Neural progenitor cell (in vitro differentiated cells): ENCODE data around the gene TSHB. TPM values are rescaled to one million over a fixed set of nuclear protein-coding genes. Genes with fewer than 3 reads are reported as not detected.

Source experiments
- DNase-seq: peaks from one replicate; pipeline ENCODE4 v3.0.0-alpha.2; 2016; ENCODE audit warnings: low spot score
- H2AFZ ChIP-seq: fragments of 200-600 bp; sonication (generic); replicated peaks from 2 replicates; pipeline ENCODE4 v1.6.1; 2016; ENCODE audit warnings: antibody characterized with exemption
- H3F3A ChIP-seq: fragments of 200-600 bp; sonication (generic); 2 replicates; pipeline ENCODE4 v1.6.1; 2016; ENCODE audit warnings: antibody characterized with exemption, low read depth
- H3K27ac ChIP-seq: fragments of 200-600 bp; sonication (generic); 2 replicates; pipeline ENCODE4 v1.5.1; 2016; ENCODE audit warnings: mild to moderate bottlenecking
- H3K27me3 ChIP-seq: fragments of 200-600 bp; sonication (generic); 2 replicates; pipeline ENCODE4 v1.6.1; 2016; ENCODE audit warnings: mild to moderate bottlenecking, moderate library complexity
- H3K36me3 ChIP-seq: fragments of 200-600 bp; sonication (generic); 2 replicates; pipeline ENCODE4 v1.5.1; 2016
- H3K4me1 ChIP-seq: fragments of 200-600 bp; sonication (generic); 2 replicates; pipeline ENCODE4 v1.6.1; 2016; ENCODE audit warnings: mixed run types
- H3K4me2 ChIP-seq: fragments of 200-600 bp; sonication (generic); 2 replicates; pipeline ENCODE4 v1.6.1; 2016
- H3K4me3 ChIP-seq: fragments of 200-600 bp; sonication (generic); 2 replicates; pipeline ENCODE4 v1.5.1; 2016
- H3K79me2 ChIP-seq: fragments of 200-600 bp; sonication (generic); 2 replicates; pipeline ENCODE4 v1.6.1; 2016; ENCODE audit warnings: low read depth
- H3K9ac ChIP-seq: fragments of 200-600 bp; sonication (generic); 2 replicates; pipeline ENCODE4 v1.6.1; 2016
- H3K9me3 ChIP-seq: fragments of 200-600 bp; sonication (generic); 2 replicates; pipeline ENCODE4 v1.5.1; 2016; ENCODE audit warnings: low read depth
- H4K20me1 ChIP-seq: fragments of 200-600 bp; sonication (generic); 2 replicates; pipeline ENCODE4 v1.6.1; 2016; ENCODE audit warnings: low read depth
- H3K27ac Mint-ChIP-seq: 3 replicates; pipeline ENCODE4 v1.8.0; 2021; ENCODE audit warnings: mixed read lengths
- H3K27me3 Mint-ChIP-seq: 2 replicates; pipeline ENCODE4 v1.8.0; 2022; ENCODE audit warnings: low read depth, mild to moderate bottlenecking, inconsistent platforms, moderate library complexity, mixed read lengths; ENCODE audit not compliant: insufficient read depth
- H3K36me3 Mint-ChIP-seq: 3 replicates; pipeline ENCODE4 v1.8.0; 2021; ENCODE audit warnings: mixed read lengths
- H3K4me1 Mint-ChIP-seq: 3 replicates; pipeline ENCODE4 v1.8.0; 2021; ENCODE audit warnings: mixed read lengths
- H3K4me3 Mint-ChIP-seq: 3 replicates; pipeline ENCODE4 v1.8.0; 2021; ENCODE audit warnings: mild to moderate bottlenecking, moderate library complexity, mixed read lengths
- H3K9me3 Mint-ChIP-seq: 3 replicates; pipeline ENCODE4 v1.8.0; 2020; ENCODE audit warnings: mixed read lengths
- CTCF ChIP-seq: fragments of 200-600 bp; sonication (generic); IDR thresholded peaks from 2 replicates; pipeline ENCODE4 v1.5.1; 2017; ENCODE audit warnings: antibody characterized with exemption, mild to moderate bottlenecking
- EZH2 ChIP-seq: fragments of 200-600 bp; sonication (generic); IDR thresholded peaks from 2 replicates; pipeline ENCODE4 v1.6.1; 2017; ENCODE audit warnings: antibody characterized with exemption, mild to moderate bottlenecking, moderate library complexity
- EZH2phosphoT487 ChIP-seq: fragments of 200-600 bp; sonication (generic); IDR thresholded peaks from 2 replicates; pipeline ENCODE4 v1.6.1; 2017; ENCODE audit warnings: antibody characterized with exemption
- total RNA-seq: library from RNA; depleted of rRNA; stranded (reverse); fragments of >200 nt; gene quantifications from 2 replicates; pipeline ENCODE4 v1.2.3, GENCODE V29; 2015; ENCODE audit warnings: low replicate concordance

The TSHB gene
- total RNA-seq, 1 donor from 2014 or later: not detected

GRCh38 chr1:115074839-115075534 lies 45.4 kb downstream of the TSHB start:
- Mint-ChIP-seq H3K36me3 (no peaks in the 10 kb centered on the region), H3K27ac (no peak overlapping the region), H3K27me3 (no peaks in the 10 kb centered on the region), H3K4me3 (no peak overlapping the region), H3K9me3 (no peaks in the 10 kb centered on the region), H3K4me1 (peaks cover 43% of the 10 kb centered on the region)
- Histone ChIP-seq H3K4me3 (no peak overlapping the region), H3K36me3 (no peaks in the 10 kb centered on the region), H3K27ac (no peak overlapping the region), H3K4me2 (no peak overlapping the region), H2AFZ (no peak overlapping the region), H3K27me3 (no peaks in the 10 kb centered on the region), H3K79me2 (no peaks in the 10 kb centered on the region), H4K20me1 (no peaks in the 10 kb centered on the region), H3K4me1 (peaks cover 33% of the 10 kb centered on the region), H3K9ac (no peak overlapping the region), H3F3A (peaks cover 11% of the 10 kb centered on the region), H3K9me3 (no peaks in the 10 kb centered on the region)
- no peak for DNase-seq
- TF ChIP-seq CTCF (no peak), EZH2 (no peak), EZH2phosphoT487 (no peak)

- Mint-ChIP-seq H3K36me3 (no peaks in the 10 kb centered on the region), H3K4me1 (peaks cover 29% of the 10 kb centered on the region), H3K27ac (no peak overlapping the region), H3K4me3 (no peak overlapping the region), H3K9me3 (no peaks in the 10 kb centered on the region), H3K27me3 (no peaks in the 10 kb centered on the region)
- TF ChIP-seq CTCF (no peak), EZH2 (no peak), EZH2phosphoT487 (no peak)
- Histone ChIP-seq H3K9ac (no peak overlapping the region), H3K4me3 (no peak overlapping the region), H3K4me2 (no peak overlapping the region), H3K27ac (no peak overlapping the region), H3K27me3 (no peaks in the 10 kb centered on the region), H3K36me3 (no peaks in the 10 kb centered on the region), H3K4me1 (peaks cover 19% of the 10 kb centered on the region), H3K9me3 (no peaks in the 10 kb centered on the region), H2AFZ (no peak overlapping the region), H3K79me2 (no peaks in the 10 kb centered on the region), H3F3A (peaks cover 5% of the 10 kb centered on the region), H4K20me1 (no peaks in the 10 kb centered on the region)
- DNase-seq: no peak
Observed at GRCh38 chr1:115076384-115076915, 46.8 kb downstream of the TSHB start.

GRCh38 chr1:115077286-115077983 lies 47.8 kb downstream of the TSHB start:
- no peaks in the 10 kb centered on the region for H3K27me3 Mint-ChIP-seq
- peaks cover 9% of the 10 kb centered on the region for H3K4me1 ChIP-seq
- no peaks in the 10 kb centered on the region for H3K27me3 ChIP-seq
- DNase-seq: no peak
- H3K4me2 ChIP-seq: no peak overlapping the region
- H3K4me3 Mint-ChIP-seq: no peak overlapping the region
- peaks cover 20% of the 10 kb centered on the region for H3K4me1 Mint-ChIP-seq
- H3K27ac ChIP-seq: no peak overlapping the region
- H3K79me2 ChIP-seq: no peaks in the 10 kb centered on the region
- H3K27ac Mint-ChIP-seq: no peak overlapping the region
- H3K4me3 ChIP-seq: no peak overlapping the region
- H3K9me3 Mint-ChIP-seq: no peaks in the 10 kb centered on the region
- H3K36me3 Mint-ChIP-seq: no peaks in the 10 kb centered on the region
- H3K9ac ChIP-seq: no peak overlapping the region
- H2AFZ ChIP-seq: no peak overlapping the region
- TF ChIP-seq EZH2phosphoT487: no peak
- TF ChIP-seq EZH2: no peak
- no peak for TF ChIP-seq CTCF
- no peaks in the 10 kb centered on the region for H4K20me1 ChIP-seq
- no peaks in the 10 kb centered on the region for H3K36me3 ChIP-seq
- no peaks in the 10 kb centered on the region for H3F3A ChIP-seq
- no peaks in the 10 kb centered on the region for H3K9me3 ChIP-seq
